Glomerular visceral epithelial cell (primary cell): Measurements from ENCODE around the gene MYO1B.

ENCODE experiments used
- DNase-seq: peaks from one replicate; pipeline ENCODE4 v3.0.0-alpha.2; 2016; ENCODE audit errors: extremely low spot score

Gene MYO1B

DNA sequence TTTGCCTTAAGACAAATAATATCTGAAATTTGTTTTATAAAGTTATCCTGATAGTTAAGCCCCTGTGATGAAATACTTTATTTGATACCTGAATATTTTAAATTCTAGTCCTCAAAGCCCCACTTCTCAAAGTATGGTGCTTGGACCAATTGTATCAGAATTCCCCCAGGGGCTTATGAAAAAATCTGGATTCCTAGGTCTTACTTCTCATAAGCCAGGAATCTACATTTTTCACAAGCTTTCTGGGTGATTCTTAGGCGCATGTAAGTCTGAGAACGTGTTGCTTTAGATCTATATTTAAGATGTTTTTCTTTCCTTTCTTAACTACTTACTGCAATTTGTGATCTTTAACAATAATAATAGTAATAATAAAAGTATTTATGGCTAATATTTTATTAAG, 53.1 kb downstream of the MYO1B start:
- DNase-seq = no peak

- no peak for DNase-seq
These were observed 53.8 kb downstream of the MYO1B start for GRCh38 chr2:191299010-191299409.

DNA sequence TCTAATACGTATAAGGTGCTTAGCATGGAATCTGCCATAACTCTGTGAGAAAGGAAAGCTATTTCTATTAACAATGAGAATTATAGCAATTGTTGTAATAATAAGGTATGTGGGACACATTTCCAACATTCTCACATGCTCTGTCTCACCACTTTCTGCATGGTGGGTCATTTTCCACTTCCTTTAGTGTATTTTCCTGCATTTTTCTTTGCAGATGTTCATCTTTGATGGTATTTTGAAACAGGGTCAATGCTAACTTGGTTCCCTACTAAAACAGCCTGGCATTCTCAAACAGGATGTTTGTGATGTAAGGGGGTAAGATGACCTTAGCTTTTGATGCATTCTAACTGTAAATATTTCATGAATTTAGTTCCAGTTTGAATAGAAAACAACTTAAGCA, 54.7 kb downstream of the MYO1B start:
- no peak for DNase-seq

DNA sequence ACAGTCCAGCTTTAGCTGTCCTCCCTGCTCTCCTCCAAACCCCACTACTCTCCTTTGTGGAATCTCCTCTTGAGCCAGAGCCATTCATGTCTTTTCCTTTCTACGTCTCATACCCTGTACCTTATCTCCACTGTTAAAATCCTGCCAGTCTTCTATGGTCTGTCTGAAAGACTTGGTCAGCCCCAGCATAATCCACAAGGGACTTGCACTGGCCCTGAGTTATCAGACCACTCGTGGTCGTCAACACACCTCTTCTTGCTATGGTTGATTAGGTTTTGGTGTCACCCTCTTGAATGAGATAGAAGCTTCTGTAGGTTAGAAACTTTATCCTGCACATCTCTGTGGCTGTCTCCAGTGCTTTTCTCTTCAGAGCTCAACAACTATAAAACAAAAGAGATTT, 56.8 kb downstream of the MYO1B start:
- no peak for DNase-seq

GRCh38 chr2:191302459-191303139, 57.4 kb downstream of the MYO1B start:
- DNase-seq = peak; percentile 43

DNA sequence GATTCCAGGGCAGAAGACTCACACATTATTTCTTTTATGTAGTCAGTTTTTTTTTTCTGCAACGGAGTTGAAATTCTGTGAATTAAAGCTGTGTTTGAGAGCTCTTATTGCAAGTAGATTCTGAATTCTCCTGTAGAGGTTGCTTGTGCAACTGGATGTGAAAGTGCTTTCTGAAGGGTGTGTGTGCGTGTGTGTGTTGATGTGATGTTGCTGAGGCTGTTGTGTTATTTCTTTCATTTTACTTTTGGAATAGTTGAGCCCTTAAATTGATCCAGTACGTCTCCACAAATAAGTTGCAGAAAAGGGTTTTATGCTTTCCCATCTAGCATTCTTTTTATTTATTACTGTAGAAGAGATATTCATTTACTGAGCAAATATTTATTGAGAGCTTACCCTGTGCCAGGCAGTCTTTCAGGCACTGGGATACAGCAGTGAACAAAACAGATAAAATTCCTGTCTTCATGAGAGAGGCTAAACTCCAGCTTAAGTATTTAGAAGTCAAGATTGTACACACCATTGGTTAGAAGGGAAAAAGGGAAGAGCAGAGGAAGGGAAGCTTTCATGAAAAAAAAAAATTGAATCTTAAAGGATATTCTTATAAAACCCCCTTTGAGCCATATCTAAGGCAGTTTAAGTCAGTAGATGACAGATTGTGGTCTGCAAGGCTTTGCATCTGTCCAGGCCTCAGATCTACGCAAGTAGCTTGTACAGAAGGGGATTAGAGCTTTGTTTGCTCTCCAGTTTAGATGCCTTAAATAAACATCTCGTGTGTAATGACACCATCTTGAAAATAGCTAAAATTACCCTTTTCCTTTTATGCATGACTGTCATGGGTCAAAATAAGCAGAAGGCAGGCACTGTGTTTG, 58.2 kb downstream of the MYO1B start:
- no peak for DNase-seq

- no peak for DNase-seq
These were observed 60.0 kb downstream of the MYO1B start for GRCh38 chr2:191304939-191305875.

DNA sequence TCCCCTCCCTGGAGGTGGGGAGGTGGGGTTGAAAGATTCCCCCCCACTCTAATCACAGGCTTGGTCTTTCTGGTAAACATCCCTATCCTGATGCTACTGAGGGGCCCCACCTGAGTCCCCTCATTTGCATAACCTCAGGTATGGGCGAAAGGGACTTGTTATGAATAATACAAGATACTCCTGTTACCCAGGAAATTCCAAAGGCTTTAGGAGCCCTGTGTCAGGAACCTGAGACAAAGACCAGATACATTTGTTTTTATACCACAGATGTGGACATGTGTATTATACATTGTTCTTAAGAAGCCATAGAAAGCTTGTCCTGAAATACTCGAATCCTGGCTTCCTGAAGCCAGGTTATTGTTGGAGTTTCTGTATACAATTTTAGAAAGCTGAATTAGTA, 62.8 kb downstream of the MYO1B start:
- DNase-seq = no peak

DNA sequence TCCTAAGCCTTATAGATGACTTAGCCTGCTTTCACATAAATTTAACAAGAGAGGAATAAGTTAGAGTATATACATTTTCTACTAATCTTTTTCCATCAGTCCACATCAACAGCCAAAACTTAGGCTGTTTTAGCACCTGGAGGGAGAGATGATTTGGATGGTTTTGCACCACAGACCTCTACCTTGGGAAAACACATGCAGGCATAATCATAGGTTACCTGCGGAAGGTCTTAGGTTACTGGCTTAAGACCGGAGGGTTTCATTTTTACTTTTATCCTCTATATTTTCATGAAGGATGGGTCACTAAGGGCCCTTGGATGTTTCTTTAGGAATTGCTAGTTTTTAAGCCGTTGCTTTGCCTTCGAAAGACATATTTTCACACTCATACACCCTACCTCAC, 66.0 kb downstream of the MYO1B start:
- no peak for DNase-seq

DNA sequence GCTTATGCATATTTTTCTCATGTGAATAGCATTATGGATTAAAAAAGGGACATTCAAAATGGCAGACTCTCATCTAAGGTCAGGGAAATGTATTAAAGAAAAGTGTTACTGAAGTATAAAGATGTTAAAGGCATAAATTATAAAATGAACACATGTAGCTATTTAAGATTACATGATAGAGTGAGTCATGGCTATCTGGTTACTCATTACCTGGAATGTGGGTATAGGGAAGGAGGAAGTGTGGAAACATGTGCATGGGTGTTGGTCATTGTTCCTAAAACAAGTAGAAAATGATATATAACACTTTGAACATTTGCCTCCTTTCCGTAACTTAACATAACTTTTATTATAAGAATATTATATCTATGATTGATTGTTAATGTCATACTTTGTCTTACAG, 66.4 kb downstream of the MYO1B start:
- peak; percentile 86 for DNase-seq

- no peak for DNase-seq
These were observed 67.0 kb downstream of the MYO1B start for GRCh38 chr2:191312163-191312562.

- DNase-seq = no peak
These were observed 67.5 kb downstream of the MYO1B start for GRCh38 chr2:191312662-191313061.

DNA sequence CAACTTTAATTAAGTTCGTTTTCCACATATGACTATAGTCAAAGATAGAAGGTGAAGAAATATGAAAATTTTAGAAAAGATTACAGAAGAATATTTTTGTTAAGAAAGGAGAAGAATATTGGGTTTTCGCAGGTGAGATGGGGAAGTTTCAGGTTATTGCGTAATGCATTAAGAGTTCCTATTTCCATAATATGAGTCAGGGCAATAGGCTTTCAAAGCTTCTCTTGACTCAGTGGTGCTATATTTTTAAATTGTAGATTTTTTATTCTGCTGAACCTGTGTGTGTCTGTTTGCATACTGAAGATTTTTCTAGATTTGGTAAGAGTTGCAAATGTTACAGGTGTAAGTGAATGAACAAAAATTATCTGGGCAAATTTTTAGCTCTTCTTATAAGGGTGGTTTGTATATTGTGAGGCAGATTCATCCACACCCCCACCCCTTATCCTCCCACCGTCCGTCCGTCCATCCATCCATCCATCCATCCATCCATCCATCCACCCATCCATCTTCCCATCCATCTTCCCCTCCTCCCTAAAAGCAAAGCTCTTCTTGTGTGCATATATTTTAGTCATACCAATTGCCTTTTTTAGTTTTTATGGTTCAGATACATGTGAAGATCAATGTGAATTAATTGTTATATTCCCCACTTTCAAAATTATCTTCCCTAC, 69.6 kb downstream of the MYO1B start:
- DNase-seq = no peak

DNA sequence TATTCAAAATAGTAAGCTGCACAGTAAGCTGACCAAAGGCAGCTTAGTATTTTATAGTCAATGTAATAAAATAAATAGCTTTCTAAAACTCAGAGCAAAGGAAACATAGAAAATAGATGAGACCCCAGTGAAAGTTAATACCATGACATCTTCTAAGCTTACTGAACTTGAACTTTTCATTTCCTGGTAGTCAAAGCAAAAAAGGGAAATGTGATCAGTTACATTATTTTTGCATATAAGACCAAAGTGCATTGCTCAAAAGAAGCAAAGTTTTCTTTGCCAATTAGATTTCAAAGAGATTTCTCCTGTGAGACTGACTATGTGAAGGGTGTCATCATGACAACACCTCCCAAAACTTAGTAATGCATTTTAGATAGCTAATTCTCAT, 70.2 kb downstream of the MYO1B start:
- DNase-seq = no peak

DNA sequence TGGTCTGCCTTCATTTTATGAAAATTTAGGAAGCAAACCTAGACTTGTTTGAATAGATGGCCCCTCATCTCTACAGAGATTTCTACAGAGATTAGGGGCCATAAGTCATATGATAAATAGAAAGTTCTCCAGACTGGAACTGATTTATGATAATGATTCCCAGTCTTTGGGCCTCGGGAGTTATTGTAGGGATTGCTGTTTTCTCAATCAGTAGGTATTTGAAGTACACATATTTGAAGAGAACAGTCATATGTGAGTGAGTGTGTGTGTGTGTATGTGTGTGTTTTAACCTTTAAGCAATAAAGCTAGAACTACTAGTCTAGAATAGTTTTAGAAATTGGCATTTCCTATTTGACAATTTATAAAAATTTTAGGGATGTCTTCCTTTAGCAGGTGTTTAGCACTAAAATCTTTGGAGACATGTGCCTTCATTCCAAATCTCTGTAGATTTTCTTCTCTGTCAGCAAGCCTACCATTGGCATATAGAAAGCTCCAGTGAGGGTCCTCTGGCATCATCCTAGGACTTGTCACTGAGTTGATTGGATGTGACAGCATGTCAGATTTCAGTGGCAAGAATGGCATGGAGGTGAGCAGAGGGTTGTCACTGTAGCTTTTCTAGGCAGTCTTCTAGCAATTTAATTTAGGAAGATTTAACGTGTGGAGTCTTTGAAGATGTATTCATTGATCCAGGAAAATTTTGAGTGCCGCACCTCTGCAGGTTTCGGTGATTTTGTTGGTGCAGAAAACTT, 71.2 kb downstream of the MYO1B start:
- no peak for DNase-seq

DNA sequence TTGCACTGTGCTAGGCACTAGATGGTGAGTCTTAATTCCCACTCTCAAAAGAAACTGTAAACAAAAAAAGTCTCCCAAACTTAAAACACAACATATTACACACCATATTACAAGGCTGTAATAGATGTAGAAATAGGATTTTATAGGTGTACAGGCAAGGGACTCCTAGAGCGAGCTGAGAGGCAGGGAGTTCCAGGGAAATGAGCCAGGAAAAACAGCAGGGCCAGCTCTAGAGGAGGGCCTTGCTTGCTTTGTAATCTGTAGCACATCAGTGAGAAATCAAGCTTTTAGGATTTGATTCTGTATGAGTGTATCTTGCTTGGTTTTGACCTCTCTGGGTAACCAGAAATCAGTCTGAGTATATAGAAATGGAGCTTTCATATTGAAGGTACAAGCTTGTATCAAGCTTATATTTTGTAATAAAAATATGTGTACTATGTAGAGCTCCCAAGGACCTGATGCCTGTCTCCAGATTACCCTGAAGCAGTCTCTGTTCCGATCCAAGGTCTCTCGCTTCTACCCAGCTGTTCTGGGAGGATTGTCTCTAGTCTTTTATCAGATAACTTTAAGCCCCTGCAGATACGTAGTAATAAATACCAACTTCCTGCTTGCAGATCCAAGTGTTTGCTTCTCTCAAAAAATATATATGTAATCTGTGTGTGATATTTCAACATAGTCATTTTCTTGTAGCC, 73.0 kb downstream of the MYO1B start:
- peak; percentile 38 for DNase-seq

DNA sequence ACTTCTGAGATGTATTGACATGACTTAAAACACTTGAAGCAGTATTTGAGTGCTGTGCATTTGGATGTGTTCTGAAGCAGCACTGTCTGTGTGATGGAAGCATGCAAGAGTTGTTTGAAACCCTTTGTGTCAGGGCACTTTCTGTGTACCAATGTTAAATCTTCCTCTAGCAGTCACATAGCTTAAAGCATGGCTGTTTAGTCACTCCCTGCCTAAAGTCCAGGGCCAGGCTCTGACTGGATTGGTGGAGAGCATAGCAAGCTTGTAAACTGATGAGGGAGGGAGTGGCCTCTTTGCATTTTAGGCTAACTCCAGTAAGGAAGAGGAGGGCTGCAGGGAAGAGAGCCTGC, 73.5 kb downstream of the MYO1B start:
- DNase-seq = peak; percentile 50

- DNase-seq = peak; percentile 40
These were observed 74.0 kb downstream of the MYO1B start for GRCh38 chr2:191319186-191319585.

DNA sequence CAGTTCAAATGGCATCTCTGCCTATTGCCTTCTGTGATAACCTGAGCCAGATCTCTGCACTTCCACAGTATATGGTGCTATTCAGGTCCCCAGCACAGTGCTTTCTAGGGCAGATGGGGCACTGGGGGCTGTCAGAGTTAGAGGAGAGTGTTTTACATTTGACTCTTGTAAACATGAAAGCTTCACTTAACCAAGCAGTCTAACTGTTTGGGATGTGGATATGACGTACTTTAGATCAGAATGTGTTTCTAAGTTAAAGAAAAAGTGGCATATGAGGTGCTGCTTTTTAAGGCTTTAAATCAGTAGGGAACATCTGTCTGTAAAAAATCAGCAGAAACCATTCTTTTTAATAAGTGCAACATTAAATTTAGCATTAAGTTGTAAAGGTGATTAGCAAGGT, 75.7 kb downstream of the MYO1B start:
- no peak for DNase-seq

DNA sequence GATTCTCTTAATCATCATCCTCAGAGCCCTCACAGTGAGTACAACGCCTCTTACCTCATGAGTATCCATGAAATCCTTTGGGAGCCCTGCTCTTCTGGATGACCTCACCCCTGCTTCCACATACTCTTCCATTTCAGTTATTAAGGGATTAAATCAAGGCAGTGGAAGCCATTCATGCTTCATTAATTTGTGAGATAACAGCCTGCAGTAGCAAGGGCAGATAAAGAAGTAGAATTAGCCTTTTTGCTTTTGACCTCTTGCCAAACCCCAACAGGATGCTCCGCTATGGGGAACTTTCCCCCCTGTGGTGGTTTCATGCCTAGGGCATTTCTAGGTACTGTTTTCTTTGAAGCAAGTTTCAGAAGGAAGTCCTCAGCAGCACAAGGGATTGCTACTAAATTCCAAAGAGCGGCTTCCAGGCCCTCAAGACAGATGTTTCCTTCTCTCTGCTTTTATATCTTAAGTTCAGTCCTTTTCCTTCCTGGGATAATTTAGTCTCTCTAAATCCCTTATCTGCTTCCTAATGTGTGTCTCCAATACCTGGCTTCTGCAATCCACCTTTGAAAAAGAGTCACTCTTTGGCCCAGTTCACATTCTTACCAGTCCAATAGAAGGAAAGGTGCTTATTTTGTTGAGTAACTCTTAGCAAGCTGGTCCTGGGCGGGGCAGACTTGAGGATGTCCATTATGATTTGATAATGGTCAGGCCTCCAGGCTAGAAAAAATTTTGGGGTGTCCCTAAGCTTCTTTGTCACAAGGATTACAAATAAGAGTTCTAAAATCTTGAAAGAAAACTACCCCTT, 76.9 kb downstream of the MYO1B start:
- DNase-seq = peak; percentile 97
